GM19468 (cell line): ENCODE results near the gene TMEM178A.
"Not testable (repeated sequence)": the region's sequence is repeated elsewhere in the genome, so short reads cannot be mapped to it uniquely, and the experiment has no call there.

Source experiments
- ATAC-seq: cut with Tn5 transposase; IDR thresholded peaks from one replicate; pipeline ENCODE4 v1.9.1; 2021; ENCODE audit warnings: mild to moderate bottlenecking, moderate library complexity, moderate number of reproducible peaks; ENCODE audit not compliant: unreplicated experiment; ENCODE audit errors: extremely low read depth

The TMEM178A gene

GRCh38 chr2:39665811-39666490 lies at the start of gene TMEM178A:
Gene TMEM178A (plus strand): TSS chr2:39665917. CDS start chr2:39665975, 58 bp downstream.
- no peak for ATAC-seq

- ATAC-seq: no peak
Observed at GRCh38 chr2:39618236-39618635, 47.5 kb upstream of the TMEM178A start.

- no peak for ATAC-seq
Observed at GRCh38 chr2:39618736-39619135, 47.0 kb upstream of the TMEM178A start.

GRCh38 chr2:39620067-39620466 lies 45.6 kb upstream of the TMEM178A start:
- no peak for ATAC-seq

GRCh38 chr2:39621596-39621995 lies 44.1 kb upstream of the TMEM178A start:
- ATAC-seq: no peak

GRCh38 chr2:39622860-39623259 lies 42.9 kb upstream of the TMEM178A start:
- no peak for ATAC-seq

- ATAC-seq: no peak
Observed at GRCh38 chr2:39623917-39624316, 41.8 kb upstream of the TMEM178A start.

GRCh38 chr2:39625193-39625926 lies 40.4 kb upstream of the TMEM178A start:
- no peak for ATAC-seq

- ATAC-seq: no peak
Observed at GRCh38 chr2:39625927-39626270, 39.8 kb upstream of the TMEM178A start.

GRCh38 chr2:39628346-39628745 lies 37.4 kb upstream of the TMEM178A start:
- not testable (repeated sequence) for ATAC-seq

GRCh38 chr2:39629646-39630045 lies 36.1 kb upstream of the TMEM178A start:
- ATAC-seq: no peak

- no peak for ATAC-seq
Observed at GRCh38 chr2:39631256-39631655, 34.5 kb upstream of the TMEM178A start.

- ATAC-seq: no peak
Observed at GRCh38 chr2:39631718-39632117, 34.0 kb upstream of the TMEM178A start.

- no peak for ATAC-seq
Observed at GRCh38 chr2:39632876-39633275, 32.8 kb upstream of the TMEM178A start.

- ATAC-seq: no peak
Observed at GRCh38 chr2:39636306-39636705, 29.4 kb upstream of the TMEM178A start.

GRCh38 chr2:39638581-39638980 lies 27.1 kb upstream of the TMEM178A start:
- no peak for ATAC-seq

GRCh38 chr2:39640107-39640506 lies 25.6 kb upstream of the TMEM178A start:
- ATAC-seq: no peak

- no peak for ATAC-seq
Observed at GRCh38 chr2:39640681-39641080, 25.0 kb upstream of the TMEM178A start.

GRCh38 chr2:39641635-39642034 lies 24.1 kb upstream of the TMEM178A start:
- ATAC-seq: no peak

- no peak for ATAC-seq
Observed at GRCh38 chr2:39642051-39642718, 23.5 kb upstream of the TMEM178A start.

GRCh38 chr2:39645826-39646225 lies 19.9 kb upstream of the TMEM178A start:
- ATAC-seq: no peak
